Measurements from ENCODE around the gene SLC9B1. TPM values are rescaled to one million over a fixed set of nuclear protein-coding genes. Genes with fewer than 3 reads are reported as not detected.
"Not testable (repeated sequence)": the region's sequence is repeated elsewhere in the genome, so short reads cannot be mapped to it uniquely, and the experiment has no call there.

Gene SLC9B1
- total and polyA plus RNA-seq, 4 donors, result 0.12 to 4.6 (median 0.35) TPM

- no peak overlapping the region for H3K27ac ChIP-seq (ENCODE audit: low read depth in 1 of 2, low read length in 1 of 2)
These were observed 140.6 kb downstream of the SLC9B1 start for GRCh38 chr4:102878901-102879300.

GRCh38 chr4:102878349-102878748, 141.2 kb downstream of the SLC9B1 start:
- H3K9ac ChIP-seq (ENCODE audit: insufficient read depth in 1 of 2, low read length in 2 of 2); H3K27me3 ChIP-seq (ENCODE audit: control insufficient read depth in 3 of 3, insufficient read depth in 3 of 3, low read length in 2 of 3); ATAC-seq (ENCODE audit: insufficient read depth, low FRiP score); H3K9me3 ChIP-seq (ENCODE audit: control insufficient read depth in 4 of 4, insufficient read depth in 3 of 4, low read length in 3 of 4); H3K27ac ChIP-seq (ENCODE audit: low read depth in 1 of 2, low read length in 1 of 2); H3K36me3 ChIP-seq (ENCODE audit: control insufficient read depth in 4 of 4, insufficient read depth in 4 of 4, low read length in 4 of 4); H3K4me3 ChIP-seq; H3K4me1 ChIP-seq (ENCODE audit: control insufficient read depth in 5 of 5, insufficient read depth in 5 of 5, low read length in 5 of 5): not testable (repeated sequence)
- WGBS, 2 donors, result 37 to 49% methylated on average over 4 of the region's 4 CpGs
- peak in 1 of 3 donors; percentile 3 for DNase-seq

More at GRCh38 chr4:102878901-102879300, 140.6 kb downstream of the SLC9B1 start:
- H3K36me3 ChIP-seq (ENCODE audit: control insufficient read depth in 4 of 4, insufficient read depth in 4 of 4, low read length in 4 of 4), result peaks cover 0 to 4% (median 3%) of the 10 kb centered on the region in 4 donors
- peaks cover 0 to 4% (median 0%) of the 10 kb centered on the region in 5 donors for H3K4me1 ChIP-seq (ENCODE audit: control insufficient read depth in 5 of 5, insufficient read depth in 5 of 5, low read length in 5 of 5)
- H3K27me3 ChIP-seq (ENCODE audit: control insufficient read depth in 3 of 3, insufficient read depth in 3 of 3, low read length in 2 of 3), result no peaks in the 10 kb centered on the region
- H3K9ac ChIP-seq (ENCODE audit: insufficient read depth in 1 of 2, low read length in 2 of 2), result no peak overlapping the region
- no peak overlapping the region for H3K4me3 ChIP-seq
- TF ChIP-seq CTCF (IDR thresholded peaks at IDR 0.05; ENCODE audit: control extremely low read depth, extremely low read depth), result no peak
- H3K9me3 ChIP-seq (ENCODE audit: control insufficient read depth in 4 of 4, insufficient read depth in 3 of 4, low read length in 3 of 4), result peaks cover 0 to 6% (median 0%) of the 10 kb centered on the region in 4 donors
- DNase-seq (no peak), ATAC-seq (ENCODE audit: insufficient read depth, low FRiP score) (no peak)
- 84 to 87% methylated on average over 3 of the region's 3 CpGs for WGBS, 2 donors

- not testable (repeated sequence) for H3K27me3 ChIP-seq (ENCODE audit: control insufficient read depth in 3 of 3, insufficient read depth in 3 of 3, low read length in 2 of 3); ATAC-seq (ENCODE audit: insufficient read depth, low FRiP score); DNase-seq; H3K27ac ChIP-seq (ENCODE audit: low read depth in 1 of 2, low read length in 1 of 2); H3K4me3 ChIP-seq; H3K9me3 ChIP-seq (ENCODE audit: control insufficient read depth in 4 of 4, insufficient read depth in 3 of 4, low read length in 3 of 4); H3K9ac ChIP-seq (ENCODE audit: insufficient read depth in 1 of 2, low read length in 2 of 2); H3K4me1 ChIP-seq (ENCODE audit: control insufficient read depth in 5 of 5, insufficient read depth in 5 of 5, low read length in 5 of 5); H3K36me3 ChIP-seq (ENCODE audit: control insufficient read depth in 4 of 4, insufficient read depth in 4 of 4, low read length in 4 of 4)
- 99 to 100% methylated on average over 3 of the region's 3 CpGs for WGBS, 2 donors
These were observed 141.9 kb downstream of the SLC9B1 start for GRCh38 chr4:102877477-102878106.

GRCh38 chr4:102871772-102872171, 147.7 kb downstream of the SLC9B1 start:
- H3K4me1 ChIP-seq (ENCODE audit: control insufficient read depth in 5 of 5, insufficient read depth in 5 of 5, low read length in 5 of 5), result peaks cover 0 to 25% (median 1%) of the 10 kb centered on the region in 5 donors
- peaks cover 0 to 4% (median 1%) of the 10 kb centered on the region in 4 donors for H3K36me3 ChIP-seq (ENCODE audit: control insufficient read depth in 4 of 4, insufficient read depth in 4 of 4, low read length in 4 of 4)
- H3K9ac ChIP-seq (ENCODE audit: insufficient read depth in 1 of 2, low read length in 2 of 2), result no peak overlapping the region
- no peaks in the 10 kb centered on the region for H3K9me3 ChIP-seq (ENCODE audit: control insufficient read depth in 4 of 4, insufficient read depth in 3 of 4, low read length in 3 of 4)
- WGBS, 2 donors, result 64 to 68% methylated on average over 2 of the region's 2 CpGs
- no peak overlapping the region for H3K4me3 ChIP-seq
- ATAC-seq (ENCODE audit: insufficient read depth, low FRiP score) (no peak), DNase-seq (peak in 1 of 3 donors; percentile 1)
- H3K27me3 ChIP-seq (ENCODE audit: control insufficient read depth in 3 of 3, insufficient read depth in 3 of 3, low read length in 2 of 3), result no peaks in the 10 kb centered on the region
- no peak for TF ChIP-seq CTCF (IDR thresholded peaks at IDR 0.05; ENCODE audit: control extremely low read depth, extremely low read depth)
- no peak overlapping the region for H3K27ac ChIP-seq (ENCODE audit: low read depth in 1 of 2, low read length in 1 of 2)

All from lung (tissue), 12 donors.